Osteoblast (primary cell): ENCODE measurements around the gene ABHD11. TPM values are rescaled to one million over a fixed set of nuclear protein-coding genes. Genes with fewer than 3 reads are reported as not detected.

Experiments
- DNase-seq: peaks from one replicate; pipeline ENCODE4 v3.0.0; 2011; ENCODE audit warnings: low spot score, mixed read lengths; ENCODE audit not compliant: insufficient read length; ENCODE audit errors: missing footprints
- H2AFZ ChIP-seq: 2 replicates; pipeline ENCODE4 v1.6.0; 2011; ENCODE audit warnings: mild to moderate bottlenecking, low read length
- H3K27ac ChIP-seq: 2 replicates; pipeline ENCODE4 v1.5.1; 2011; ENCODE audit warnings: mild to moderate bottlenecking, low read depth, low read length, moderate library complexity
- H3K27me3 ChIP-seq: 2 replicates; pipeline ENCODE4 v1.6.0; 2012; ENCODE audit warnings: mild to moderate bottlenecking, control low read depth, inconsistent platforms, low read length, moderate library complexity; ENCODE audit not compliant: insufficient read depth
- H3K36me3 ChIP-seq: 2 replicates; pipeline ENCODE4 v1.5.1; 2011; ENCODE audit warnings: mild to moderate bottlenecking, low read length, control low read depth, moderate library complexity; ENCODE audit not compliant: insufficient read depth
- H3K4me1 ChIP-seq: 2 replicates; pipeline ENCODE4 v1.5.1; 2011; ENCODE audit warnings: mild to moderate bottlenecking, low read length, control low read depth, moderate library complexity; ENCODE audit not compliant: insufficient read depth
- H3K4me2 ChIP-seq: 2 replicates; pipeline ENCODE4 v1.6.0; 2011; ENCODE audit warnings: mild to moderate bottlenecking, low read length; ENCODE audit not compliant: insufficient read depth
- H3K4me3 ChIP-seq: fragments of 200-600 bp; sonication (generic); 3 replicates; pipeline ENCODE4 v1.5.1; 2012; ENCODE audit warnings: mild to moderate bottlenecking, low read length, inconsistent platforms; ENCODE audit not compliant: insufficient read depth
- H3K79me2 ChIP-seq: 2 replicates; pipeline ENCODE4 v1.6.0; 2012; ENCODE audit warnings: mild to moderate bottlenecking, low read length, control low read depth, inconsistent platforms; ENCODE audit not compliant: insufficient read depth
- H3K9me3 ChIP-seq: 2 replicates; pipeline ENCODE4 v1.5.1; 2011; ENCODE audit warnings: low read depth, low read length, control low read depth
- H4K20me1 ChIP-seq: 2 replicates; pipeline ENCODE4 v1.6.0; 2012; ENCODE audit warnings: mild to moderate bottlenecking, low read length, control low read depth; ENCODE audit not compliant: insufficient read depth
- CTCF ChIP-seq: IDR thresholded peaks from 2 replicates; pipeline ENCODE4 v1.5.1; 2011; ENCODE audit warnings: mild to moderate bottlenecking, low read depth, low read length, moderate library complexity; ENCODE audit errors: extremely low read depth
- total RNA-seq: library from RNA; depleted of rRNA; stranded (reverse); fragments of >200 nt; gene quantifications from 2 replicates; pipeline ENCODE4 v1.2.3, GENCODE V29; 2012

ABHD11 gene
- total RNA-seq, 1 donor: 8.7 TPM

DNA sequence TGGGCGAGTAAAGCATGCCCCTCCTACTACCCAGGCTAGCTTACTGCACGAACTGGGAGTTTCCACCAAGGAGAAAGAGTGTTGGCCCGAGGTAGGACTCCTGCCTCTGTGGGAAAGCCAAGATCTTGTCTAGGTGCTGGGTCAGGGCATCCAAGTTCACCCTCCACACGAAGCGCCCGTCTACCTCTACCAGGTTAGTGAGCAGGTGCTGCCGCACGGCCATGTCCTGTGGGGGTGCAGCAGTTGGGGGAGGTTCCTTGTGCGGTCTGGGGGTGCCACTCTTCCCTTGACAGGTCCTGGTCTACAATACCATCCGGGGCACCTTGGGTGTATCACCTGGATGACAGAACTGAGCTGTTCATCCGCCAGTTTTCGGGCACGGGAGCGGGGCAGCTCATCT is 1.7 kb downstream of the ABHD11 start:
- H3K27me3 ChIP-seq: no peaks in the 10 kb centered on the region
- no peak overlapping the region for H3K27ac ChIP-seq
- no peak overlapping the region for H2AFZ ChIP-seq
- H3K9me3 ChIP-seq: no peaks in the 10 kb centered on the region
- H3K79me2 ChIP-seq: peaks cover 11% of the 10 kb centered on the region
- no peak for TF ChIP-seq CTCF
- H3K4me2 ChIP-seq: no peak overlapping the region
- peaks cover 5% of the 10 kb centered on the region for H4K20me1 ChIP-seq
- H3K4me3 ChIP-seq: no peak overlapping the region
- peak; percentile 65 for DNase-seq
- H3K4me1 ChIP-seq: peaks cover 15% of the 10 kb centered on the region
- H3K36me3 ChIP-seq: peaks cover 6% of the 10 kb centered on the region

- Histone ChIP-seq H3K4me2 (no peak overlapping the region), H3K27ac (no peak overlapping the region), H3K4me1 (peaks cover 15% of the 10 kb centered on the region), H3K79me2 (peaks cover 11% of the 10 kb centered on the region), H3K36me3 (peaks cover 6% of the 10 kb centered on the region), H3K4me3 (no peak overlapping the region), H4K20me1 (peaks cover 5% of the 10 kb centered on the region), H3K9me3 (no peaks in the 10 kb centered on the region), H3K27me3 (no peaks in the 10 kb centered on the region), H2AFZ (no peak overlapping the region)
- TF ChIP-seq CTCF: no peak
- DNase-seq: peak; percentile 17
These were observed 3.1 kb downstream of the ABHD11 start for GRCh38 chr7:73735528-73735905.

DNA sequence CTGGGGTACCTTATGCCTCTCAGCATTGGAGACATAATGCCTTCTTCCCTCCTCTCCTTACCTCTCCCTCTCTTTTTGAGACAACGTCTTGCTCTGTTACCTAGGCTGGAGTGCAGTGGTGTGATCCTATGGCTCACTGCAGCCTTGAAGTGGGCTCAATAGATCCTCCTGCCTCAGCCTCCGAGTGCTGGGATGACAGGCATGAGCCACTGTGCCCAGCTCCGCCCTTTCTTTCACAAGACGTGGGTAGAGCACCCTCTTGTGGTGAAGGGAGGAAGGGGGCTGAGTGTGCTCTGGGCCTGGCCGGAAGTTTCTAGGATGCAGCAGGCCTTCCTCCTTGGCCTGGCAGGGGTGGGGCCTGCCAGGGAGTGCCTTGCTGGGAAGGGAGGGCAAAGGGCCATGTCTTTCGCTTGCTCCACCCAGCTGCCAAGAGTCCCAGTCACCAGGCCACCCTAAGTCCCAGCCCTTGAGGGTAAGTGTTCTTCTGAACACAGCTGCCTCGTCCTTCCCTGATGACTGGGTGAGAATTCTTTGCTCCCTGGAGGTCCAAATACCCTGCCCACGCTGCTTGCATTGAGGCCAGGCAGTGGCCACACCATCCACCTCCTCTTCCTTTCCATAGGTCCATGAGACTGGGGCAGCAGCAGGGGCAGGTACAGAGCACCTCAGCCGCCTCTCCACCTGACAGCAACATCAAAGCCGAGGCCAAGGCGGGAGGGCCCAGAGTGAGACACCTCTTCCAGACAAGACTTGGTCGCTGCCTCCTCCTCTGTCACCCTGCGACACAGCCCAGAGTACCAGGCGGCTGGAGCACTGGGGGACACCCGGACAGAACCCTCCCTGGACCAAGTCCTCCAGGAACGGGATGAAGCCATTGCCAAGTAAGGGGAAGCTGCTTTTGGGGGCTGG is 3.7 kb downstream of the ABHD11 start:
- H3K79me2 ChIP-seq: peaks cover 11% of the 10 kb centered on the region
- H3K4me1 ChIP-seq: peaks cover 15% of the 10 kb centered on the region
- DNase-seq: peak; percentile 94
- no peak overlapping the region for H3K4me3 ChIP-seq
- peaks cover 5% of the 10 kb centered on the region for H4K20me1 ChIP-seq
- peaks cover 6% of the 10 kb centered on the region for H3K36me3 ChIP-seq
- peak overlapping the region; percentile 53 for H3K27ac ChIP-seq
- H3K9me3 ChIP-seq: no peaks in the 10 kb centered on the region
- no peaks in the 10 kb centered on the region for H3K27me3 ChIP-seq
- no peak overlapping the region for H3K4me2 ChIP-seq
- peak; percentile 94 for TF ChIP-seq CTCF
- H2AFZ ChIP-seq: peak overlapping the region; percentile 85

DNA sequence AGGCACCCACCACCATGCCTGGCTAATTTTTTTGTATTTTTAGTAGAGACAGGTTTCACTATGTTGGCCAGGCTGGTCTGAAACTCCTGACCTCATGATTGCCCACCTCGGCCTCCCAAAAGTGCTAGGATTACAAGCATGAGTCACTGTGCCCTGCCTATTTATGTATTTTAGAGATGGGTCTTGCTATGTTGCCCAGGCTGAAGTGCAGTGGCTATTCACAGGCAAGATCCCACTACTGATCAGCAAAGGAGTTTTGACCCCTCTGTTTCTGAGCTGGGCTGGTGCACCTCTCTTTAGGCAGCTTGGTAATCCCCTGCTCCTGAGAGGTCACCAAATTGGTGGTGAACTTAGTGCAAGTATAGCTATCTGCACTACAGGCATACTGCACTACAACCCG is 6.2 kb downstream of the ABHD11 start:
- H3K27me3 ChIP-seq: no peaks in the 10 kb centered on the region
- no peak overlapping the region for H2AFZ ChIP-seq
- H3K4me1 ChIP-seq: peaks cover 5% of the 10 kb centered on the region
- no peak overlapping the region for H3K4me2 ChIP-seq
- no peak for TF ChIP-seq CTCF
- H4K20me1 ChIP-seq: no peaks in the 10 kb centered on the region
- no peaks in the 10 kb centered on the region for H3K9me3 ChIP-seq
- peaks cover 6% of the 10 kb centered on the region for H3K36me3 ChIP-seq
- H3K4me3 ChIP-seq: no peak overlapping the region
- H3K27ac ChIP-seq: no peak overlapping the region
- H3K79me2 ChIP-seq: peaks cover 5% of the 10 kb centered on the region
- no peak for DNase-seq
